ENCODE measurements around the gene NR3C2. TPM values are rescaled to one million over a fixed set of nuclear protein-coding genes. Genes with fewer than 3 reads are reported as not detected.

Gene NR3C2
- total and polyA plus RNA-seq, 2 of the 4 experiments (the other 2 are of a cell fraction), result 1.1 to 2.3 TPM

GRCh38 chr4:148299337-148299736 is 142.9 kb downstream of the NR3C2 start:
- Histone ChIP-seq H3K56ac (ENCODE audit: extremely low read depth, insufficient read depth, low read length) (no peak overlapping the region), H4K8ac (ENCODE audit: low read depth in 2 of 2, low read length in 2 of 2) (no peak overlapping the region), H3K4ac (ENCODE audit: low read depth, low read length) (no peak overlapping the region), H2AK9ac (replicated peaks; ENCODE audit: low read depth, low read length, poor library complexity) (no peak overlapping the region), H3K14ac (replicated peaks; ENCODE audit: low read depth, low read length) (no peak overlapping the region), H4K20me1 (ENCODE audit: insufficient read depth, low read length) (no peaks in the 10 kb centered on the region), H3K9me3 (ENCODE audit: control insufficient read depth, insufficient read depth, low read length) (peaks cover 5% of the 10 kb centered on the region), H3K79me1 (ENCODE audit: low read depth in 1 of 2, low read length in 2 of 2) (no peaks in the 10 kb centered on the region), H3K9me1 (ENCODE audit: insufficient read depth, low read length) (no peaks in the 10 kb centered on the region), H3K18ac (ENCODE audit: low read depth, low read length) (no peak overlapping the region), H2BK20ac (ENCODE audit: low read depth, low read length) (no peak overlapping the region), H3K23ac (ENCODE audit: low read depth, low read length) (no peak overlapping the region), H3K9ac (ENCODE audit: low read depth, low read length) (no peak overlapping the region), H3K4me3 (ENCODE audit: insufficient read depth, low read depth, low read length) (no peak overlapping the region), H2BK120ac (ENCODE audit: low read depth, low read length) (no peak overlapping the region), H2AFZ (replicated peaks; ENCODE audit: low read length, poor library complexity) (no peak overlapping the region), H2BK15ac (ENCODE audit: low read depth, low read length) (no peak overlapping the region), H2AK5ac (ENCODE audit: low read depth, low read length) (no peak overlapping the region), H3K4me2 (ENCODE audit: low read depth, low read length) (no peak overlapping the region), H4K5ac (ENCODE audit: low read depth, low read length) (no peak overlapping the region), H3K27me3 (ENCODE audit: control insufficient read depth, insufficient read depth, low read length) (no peaks in the 10 kb centered on the region), H2BK5ac (ENCODE audit: low read depth, low read length, poor library complexity, severe bottlenecking) (no peak overlapping the region), H3K36me3 (ENCODE audit: control insufficient read depth, insufficient read depth, low read length) (no peaks in the 10 kb centered on the region), H3K4me1 (ENCODE audit: control insufficient read depth, insufficient read depth, low read length) (no peaks in the 10 kb centered on the region), H4K91ac (ENCODE audit: insufficient read depth, low read depth, low read length) (no peak overlapping the region), H3K27ac (ENCODE audit: insufficient read depth, low read length) (no peak overlapping the region)
- DNase-seq (no peak), ATAC-seq (ENCODE audit: low read depth) (no peak)
- TF ChIP-seq MXI1 (IDR thresholded peaks at IDR 0.05; ENCODE audit: borderline replicate concordance, low read depth, low read length) (no peak), MAFK (IDR thresholded peaks at IDR 0.05; ENCODE audit: low read depth, low read length) (no peak), POLR2A (IDR thresholded peaks at IDR 0.05; ENCODE audit: low read depth, low read length) (no peak), RFX5 (IDR thresholded peaks at IDR 0.05; ENCODE audit: low read depth, low read length) (no peak), CTCF (conservative IDR thresholded peaks at IDR 0.05; ENCODE audit: low read depth, low read length) (no peak), MAZ (IDR thresholded peaks at IDR 0.05; ENCODE audit: borderline replicate concordance, low read depth, low read length) (no peak), FOS (IDR thresholded peaks at IDR 0.05; ENCODE audit: low read depth, low read length) (no peak), SMC3 (IDR thresholded peaks at IDR 0.05; ENCODE audit: low read depth, low read length) (no peak), BHLHE40 (IDR thresholded peaks at IDR 0.05; ENCODE audit: low read depth, low read length) (no peak), ELK1 (IDR thresholded peaks at IDR 0.05; ENCODE audit: borderline replicate concordance, low read depth, low read length) (no peak), NFE2L2 (IDR thresholded peaks at IDR 0.05; ENCODE audit: low read depth, low read length) (no peak), RCOR1 (IDR thresholded peaks at IDR 0.05; ENCODE audit: insufficient replicate concordance, low read length) (no peak), CEBPB (IDR thresholded peaks at IDR 0.05; ENCODE audit: low read depth, low read length) (no peak), CHD1 (IDR thresholded peaks at IDR 0.05; ENCODE audit: low read depth, low read length) (no peak), RAD21 (IDR thresholded peaks at IDR 0.05; ENCODE audit: low read length) (no peak)
- TF ChIP-seq, protein P1, sequence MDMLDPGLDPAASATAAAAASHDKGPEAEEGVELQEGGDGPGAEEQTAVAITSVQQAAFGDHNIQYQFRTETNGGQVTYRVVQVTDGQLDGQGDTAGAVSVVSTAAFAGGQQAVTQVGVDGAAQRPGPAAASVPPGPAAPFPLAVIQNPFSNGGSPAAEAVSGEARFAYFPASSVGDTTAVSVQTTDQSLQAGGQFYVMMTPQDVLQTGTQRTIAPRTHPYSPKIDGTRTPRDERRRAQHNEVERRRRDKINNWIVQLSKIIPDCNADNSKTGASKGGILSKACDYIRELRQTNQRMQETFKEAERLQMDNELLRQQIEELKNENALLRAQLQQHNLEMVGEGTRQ (IDR thresholded peaks at IDR 0.05; ENCODE audit: low read depth, low read length), result no peak
- in situ Hi-C loops (cut with MboI; ENCODE audit: low sequenced_read_pairs) (no loop called here), intact Hi-C loops (cut with micrococcal nuclease) (no loop called here), dilution Hi-C loops (cut with HindIII; ENCODE audit: low sequenced_read_pairs, unreplicated experiment) (no loop called here)
- 60% methylated on average over 1 of the region's 9 CpGs; no CpG with 5 or more reads in 1 of the 2 experiments for WGBS, 2 experiments (ENCODE audit: extremely low coverage in 2 of 2, insufficient read length in 1 of 2)
- BruUV-seq (replicated peaks), result no TSS peak
- ChIA-PET CTCF (no interaction called here), POLR2A (ENCODE audit: unreplicated experiment) (no interaction called here)

Measured in IMR-90 (cell line).